Measurements from ENCODE around the gene ASB13.

- TF ChIP-seq SUZ12 (IDR thresholded peaks at IDR 0.05; ENCODE audit: extremely low read depth, insufficient read depth, insufficient read length) (no peak), ZNF274 (IDR thresholded peaks at IDR 0.05; ENCODE audit: low read depth, low read length) (no peak), YY1 (IDR thresholded peaks at IDR 0.05; ENCODE audit: insufficient read depth, insufficient read length) (no peak)
Measured at GRCh38 chr10:5591336-5591824, 75.0 kb downstream of the ASB13 start.
